Measurements from ENCODE around the gene SPINK9. TPM values are rescaled to one million over a fixed set of nuclear protein-coding genes. Genes with fewer than 3 reads are reported as not detected.

The SPINK9 gene
- 1.4 TPM in 1 of 2 replicates, not detected in the other for total RNA-seq

GRCh38 chr5:148335259-148335658 is at the start of gene SPINK9:
TSS of gene SPINK9 (plus strand) at chr5:148335559. CDS start at chr5:148335614, 55 bp downstream.

GRCh38 chr5:148312153-148312552 is 23.2 kb upstream of the SPINK9 start, which contains the start of gene SPINK7:
TSS of gene SPINK7 (plus strand) at chr5:148312423. CDS start at chr5:148312484, 61 bp downstream.

GRCh38 chr5:148383564-148384379 is 48.4 kb downstream of the SPINK9 start, which contains the start of gene FBXO38:
TSS of gene FBXO38 (plus strand) at chr5:148383958. CDS start at chr5:148394777, 10,819 bp downstream.

Other genes starting within 250 kb of the SPINK9 start
- gene SPINK14, start 167.0 kb upstream of the SPINK9 start, total RNA-seq, result not detected in 2 replicates
- gene SPINK6, start 132.5 kb upstream of the SPINK9 start, total RNA-seq, result 1.1 and 1.2 TPM in 2 replicates
- not detected in 2 replicates for gene MARCOL, start 97.0 kb upstream of the SPINK9 start, total RNA-seq
- 6.4 and 8.4 TPM in 2 replicates for gene SPINK13, start 66.8 kb upstream of the SPINK9 start, total RNA-seq
- not detected in 2 replicates for gene SPINK7, start 23.1 kb upstream of the SPINK9 start, total RNA-seq
- 37.8 and 58.9 TPM in 2 replicates for gene FBXO38, start 48.4 kb downstream of the SPINK9 start, total RNA-seq